HL-60 (cell line): ENCODE results near the gene MYH7B.

Source experiments
- CTCF ChIP-seq: IDR thresholded peaks from one replicate; pipeline ENCODE4 v1.5.1; 2011; ENCODE audit warnings: low read length, control low read depth, inconsistent platforms; ENCODE audit not compliant: insufficient read depth
- GABPA ChIP-seq: IDR thresholded peaks from 2 replicates; pipeline ENCODE4 v1.6.1; 2012; ENCODE audit warnings: low read depth
- POLR2AphosphoS5 ChIP-seq: IDR thresholded peaks from 2 replicates; pipeline ENCODE4 v1.6.1; 2012; ENCODE audit warnings: low read depth
- REST ChIP-seq: IDR thresholded peaks from 2 replicates; pipeline ENCODE4 v1.6.1; 2012; ENCODE audit warnings: low read depth; ENCODE audit not compliant: insufficient replicate concordance

- TF ChIP-seq CTCF, result no peak
- TF ChIP-seq POLR2AphosphoS5, result no peak
- TF ChIP-seq REST, result no peak
- no peak for TF ChIP-seq GABPA
Observed at GRCh38 chr20:34965051-34965450, 9.4 kb downstream of the MYH7B start.
